B cell (primary cell): ENCODE measurements around the gene CDK9.

Source experiments
- EZH2 ChIP-seq: IDR thresholded peaks from 2 replicates; pipeline ENCODE4 v1.6.1; 2012; ENCODE audit warnings: borderline replicate concordance, low read depth, mild to moderate bottlenecking, moderate library complexity, low read length; ENCODE audit not compliant: insufficient read depth, poor library complexity, severe bottlenecking
- TF ChIP-seq, protein P1 (sequence below): fragments of 200-600 bp; IDR thresholded peaks from one replicate; pipeline ENCODE4 v1.8.0; 2022; ENCODE audit warnings: antibody characterized with exemption, mild to moderate bottlenecking

DNA sequence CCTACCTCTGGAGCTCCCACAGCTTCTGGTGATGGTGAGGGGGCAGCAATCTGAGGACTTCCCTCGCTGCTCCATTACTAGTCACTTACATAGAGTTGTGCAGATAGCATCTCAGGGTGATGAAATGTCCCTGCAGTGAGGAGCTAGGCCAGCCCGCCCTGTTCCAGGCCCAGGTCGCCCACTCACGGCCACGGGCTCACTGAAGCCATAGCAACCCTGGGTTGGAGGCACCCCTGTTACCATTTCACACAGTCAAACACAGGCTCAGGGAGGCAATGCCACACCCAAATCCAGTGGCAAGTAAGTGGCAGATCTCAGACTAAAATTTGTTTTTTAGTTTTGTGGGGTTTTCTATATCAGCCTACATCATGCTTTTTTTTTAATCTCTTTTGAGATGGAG is 27.0 kb upstream of the CDK9 start:
- TF ChIP-seq, protein P1, sequence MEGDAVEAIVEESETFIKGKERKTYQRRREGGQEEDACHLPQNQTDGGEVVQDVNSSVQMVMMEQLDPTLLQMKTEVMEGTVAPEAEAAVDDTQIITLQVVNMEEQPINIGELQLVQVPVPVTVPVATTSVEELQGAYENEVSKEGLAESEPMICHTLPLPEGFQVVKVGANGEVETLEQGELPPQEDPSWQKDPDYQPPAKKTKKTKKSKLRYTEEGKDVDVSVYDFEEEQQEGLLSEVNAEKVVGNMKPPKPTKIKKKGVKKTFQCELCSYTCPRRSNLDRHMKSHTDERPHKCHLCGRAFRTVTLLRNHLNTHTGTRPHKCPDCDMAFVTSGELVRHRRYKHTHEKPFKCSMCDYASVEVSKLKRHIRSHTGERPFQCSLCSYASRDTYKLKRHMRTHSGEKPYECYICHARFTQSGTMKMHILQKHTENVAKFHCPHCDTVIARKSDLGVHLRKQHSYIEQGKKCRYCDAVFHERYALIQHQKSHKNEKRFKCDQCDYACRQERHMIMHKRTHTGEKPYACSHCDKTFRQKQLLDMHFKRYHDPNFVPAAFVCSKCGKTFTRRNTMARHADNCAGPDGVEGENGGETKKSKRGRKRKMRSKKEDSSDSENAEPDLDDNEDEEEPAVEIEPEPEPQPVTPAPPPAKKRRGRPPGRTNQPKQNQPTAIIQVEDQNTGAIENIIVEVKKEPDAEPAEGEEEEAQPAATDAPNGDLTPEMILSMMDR = no peak
- TF ChIP-seq EZH2 = no peak
